GM15510 (cell line): ENCODE results near the gene PM20D2.

Source experiments
- POLR2A ChIP-seq: IDR thresholded peaks from 3 replicates; pipeline ENCODE4 v1.6.1; 2011; ENCODE audit warnings: borderline replicate concordance; ENCODE audit not compliant: insufficient read length; ENCODE audit errors: extremely low read depth

Gene PM20D2

GRCh38 chr6:89138173-89138572 lies 7.7 kb upstream of the PM20D2 start:
- TF ChIP-seq POLR2A: no peak

DNA sequence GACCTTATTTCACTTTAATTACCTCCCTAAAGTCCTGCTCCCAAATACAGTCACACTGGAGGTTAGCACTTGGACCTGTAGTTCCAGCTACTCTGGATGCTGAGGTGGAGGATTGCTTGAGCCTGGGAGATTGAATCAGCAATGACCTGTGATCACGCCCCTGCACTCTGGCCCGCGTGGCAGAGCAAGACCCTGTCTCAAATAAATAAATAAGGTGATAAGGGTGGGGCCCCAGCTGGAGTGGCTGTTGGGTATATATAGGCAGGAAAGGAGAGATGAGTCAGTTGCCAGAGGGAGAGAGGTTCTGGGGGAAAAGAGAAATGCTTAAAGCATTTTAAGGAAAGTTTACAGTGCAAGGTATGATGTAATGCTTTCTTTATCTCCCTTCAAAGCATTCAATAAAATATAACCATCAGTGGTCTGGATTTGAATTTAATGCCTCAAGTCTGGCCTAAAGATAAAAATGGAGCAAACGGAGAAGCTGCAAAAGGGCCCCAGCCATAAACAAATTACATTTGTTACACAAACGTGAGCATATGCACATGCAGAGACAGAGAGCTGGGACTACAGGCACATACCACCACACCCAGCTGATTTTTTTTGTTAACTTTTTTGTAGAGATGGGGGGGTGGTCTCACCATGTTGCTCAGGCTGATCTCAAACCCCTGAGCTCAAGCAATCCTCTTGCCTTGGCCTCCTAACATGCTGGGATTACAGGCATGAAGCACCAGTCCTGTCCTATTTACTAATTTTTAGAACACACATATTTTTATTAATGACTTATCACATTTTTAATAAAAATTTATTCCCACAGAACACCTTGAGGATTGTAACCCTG lies 6.1 kb upstream of the PM20D2 start:
- TF ChIP-seq POLR2A: no peak

- no peak for TF ChIP-seq POLR2A
Measured at GRCh38 chr6:89140347-89141156, 5.3 kb upstream of the PM20D2 start.

- TF ChIP-seq POLR2A: no peak
Measured at GRCh38 chr6:89144354-89144906, 1.4 kb upstream of the PM20D2 start.

- TF ChIP-seq POLR2A: no peak
Measured at GRCh38 chr6:89145091-89145955, 532 bp upstream of the PM20D2 start.

- TF ChIP-seq POLR2A: no peak
Measured at GRCh38 chr6:89146718-89147700, 1.2 kb downstream of the PM20D2 start.

- no peak for TF ChIP-seq POLR2A
Measured at GRCh38 chr6:89148016-89148750, 2.3 kb downstream of the PM20D2 start.

DNA sequence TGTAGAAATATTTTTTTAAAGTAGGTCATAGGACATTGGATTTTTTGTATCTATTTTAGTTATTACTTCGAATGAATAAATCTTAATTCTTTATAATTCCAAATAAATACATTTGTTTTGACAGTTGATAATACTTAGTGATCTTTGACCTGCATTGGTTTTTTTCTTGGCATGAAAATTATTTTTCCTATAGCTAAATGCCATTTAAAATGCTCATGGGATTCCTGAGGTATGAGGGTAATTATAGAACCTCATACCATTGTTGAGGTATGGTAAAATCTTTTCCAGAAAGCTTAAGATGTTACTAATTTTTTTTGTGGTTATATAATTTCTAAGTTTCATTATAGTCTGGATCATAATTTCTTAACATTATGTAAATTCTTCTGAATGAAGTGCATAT lies 8.3 kb downstream of the PM20D2 start:
- TF ChIP-seq POLR2A: no peak

DNA sequence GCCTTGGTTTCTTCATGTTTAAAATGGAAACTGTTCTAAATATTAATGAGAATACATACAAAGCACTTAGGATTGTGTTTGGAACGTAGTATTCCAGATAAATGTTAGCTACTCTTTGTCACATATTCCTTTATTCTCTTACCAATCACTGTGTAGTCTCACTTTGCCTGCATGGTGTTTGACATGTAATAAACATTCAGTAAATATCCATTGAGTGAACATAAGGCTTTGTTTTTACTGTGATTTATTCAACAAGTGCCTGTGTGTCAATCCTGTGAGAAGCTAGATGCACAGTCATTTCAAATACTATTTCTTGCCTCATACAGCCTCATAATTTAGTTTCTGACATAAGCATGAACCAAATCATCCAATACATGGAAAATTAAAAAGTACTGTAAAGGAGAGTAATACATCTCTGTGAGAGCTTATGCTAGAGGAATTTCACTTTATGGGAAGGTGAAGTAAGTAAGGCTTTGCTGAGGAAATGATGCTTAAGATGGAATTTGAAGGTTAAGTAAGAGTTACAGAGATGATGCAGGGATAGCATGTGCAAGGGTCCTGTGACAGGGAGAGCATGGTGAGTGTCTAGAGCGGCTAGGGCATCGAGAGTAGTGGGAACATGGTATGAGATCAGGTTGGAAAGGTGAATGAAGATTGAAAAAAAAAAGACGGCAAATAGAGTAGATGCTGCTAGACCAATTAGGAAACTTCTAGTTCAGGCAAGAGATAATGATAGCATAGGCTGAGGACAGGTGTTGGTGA lies 14.7 kb downstream of the PM20D2 start:
- TF ChIP-seq POLR2A: no peak

DNA sequence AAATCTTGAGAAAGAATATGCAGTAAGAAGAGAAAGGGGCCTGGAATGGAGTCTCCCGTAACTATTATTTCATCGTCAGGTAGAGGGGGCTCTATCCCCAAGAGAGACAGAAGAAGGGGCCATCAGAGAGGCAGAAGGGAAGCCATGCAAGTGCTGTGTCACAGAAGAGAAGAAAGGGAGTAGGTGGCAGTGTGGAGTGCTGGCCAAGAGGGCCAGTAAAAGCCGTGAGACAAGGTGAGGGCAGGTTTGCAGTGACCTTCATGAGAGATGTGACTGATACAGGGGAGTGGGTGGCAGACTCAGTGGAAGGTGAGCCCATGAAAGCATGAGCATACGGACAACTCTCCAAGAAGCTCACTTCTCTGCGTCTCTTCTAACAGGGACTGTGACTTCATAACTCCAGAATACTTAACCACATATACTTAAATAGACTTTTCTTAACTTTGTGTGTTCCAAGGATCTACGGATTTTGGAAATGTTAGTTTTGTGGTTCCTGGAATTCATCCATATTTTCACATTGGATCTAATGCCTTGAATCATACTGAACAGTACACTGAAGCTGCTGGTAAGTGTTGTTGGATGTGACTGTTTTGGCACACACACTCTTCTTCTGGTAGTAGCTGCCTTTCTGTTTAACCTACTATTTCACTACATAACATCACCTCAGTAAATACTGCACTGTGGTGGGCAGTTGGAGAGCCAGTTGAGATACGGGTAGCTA lies 15.6 kb downstream of the PM20D2 start:
- no peak for TF ChIP-seq POLR2A

DNA sequence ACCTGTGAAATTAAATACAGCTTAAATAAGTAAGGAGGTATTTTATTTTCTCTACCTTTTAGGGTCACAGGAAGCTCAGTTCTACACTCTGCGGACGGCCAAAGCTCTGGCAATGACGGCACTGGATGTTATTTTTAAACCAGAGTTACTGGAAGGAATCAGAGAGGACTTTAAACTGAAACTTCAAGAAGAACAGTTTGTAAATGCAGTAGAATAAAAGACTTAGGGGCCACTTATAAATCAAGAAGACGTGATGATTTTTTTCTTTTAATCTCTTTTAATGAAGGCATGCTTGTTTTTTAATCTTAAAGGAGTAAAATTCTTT lies 16.2 kb downstream of the PM20D2 start:
- no peak for TF ChIP-seq POLR2A

- TF ChIP-seq POLR2A: no peak
Measured at GRCh38 chr6:89172131-89172530, 26.3 kb downstream of the PM20D2 start.
